CD4-positive, alpha-beta T cell treated with Interleukin-17A for 1 hour (primary cell): ENCODE measurements around the gene NEK7.

Source experiments
- DNase-seq: peaks from one replicate; pipeline ENCODE4 v3.0.0-alpha.2; 2020

NEK7 gene

GRCh38 chr1:198150369-198150768 is 6.4 kb upstream of the NEK7 start:
- no peak for DNase-seq

GRCh38 chr1:198151688-198152087 is 5.1 kb upstream of the NEK7 start:
- no peak for DNase-seq

GRCh38 chr1:198153103-198153502 is 3.7 kb upstream of the NEK7 start:
- no peak for DNase-seq

GRCh38 chr1:198153804-198154203 is 3.0 kb upstream of the NEK7 start:
- no peak for DNase-seq

- DNase-seq: no peak
These were observed 1.5 kb upstream of the NEK7 start for GRCh38 chr1:198155253-198155652.

GRCh38 chr1:198156111-198156744 is 570 bp upstream of the NEK7 start:
- DNase-seq: peak; percentile 85

GRCh38 chr1:198157241-198157846 is 546 bp downstream of the NEK7 start:
- peak; percentile 87 for DNase-seq

- peak; percentile 46 for DNase-seq
These were observed 1.3 kb downstream of the NEK7 start for GRCh38 chr1:198157847-198158725.

- peak; percentile 84 for DNase-seq
These were observed 2.2 kb downstream of the NEK7 start for GRCh38 chr1:198158735-198159589.

GRCh38 chr1:198160222-198160621 is 3.4 kb downstream of the NEK7 start:
- no peak for DNase-seq

- no peak for DNase-seq
These were observed 4.3 kb downstream of the NEK7 start for GRCh38 chr1:198160946-198161614.

- DNase-seq: no peak
These were observed 4.9 kb downstream of the NEK7 start for GRCh38 chr1:198161718-198162090.

GRCh38 chr1:198162091-198162767 is 5.4 kb downstream of the NEK7 start:
- peak; percentile 29 for DNase-seq

GRCh38 chr1:198165927-198166647 is 9.3 kb downstream of the NEK7 start:
- peak; percentile 67 for DNase-seq

- DNase-seq: no peak
These were observed 10.1 kb downstream of the NEK7 start for GRCh38 chr1:198166900-198167299.

GRCh38 chr1:198167436-198167934 is 10.7 kb downstream of the NEK7 start:
- DNase-seq: peak; percentile 74

GRCh38 chr1:198168227-198168626 is 11.4 kb downstream of the NEK7 start:
- DNase-seq: no peak

- no peak for DNase-seq
These were observed 12.9 kb downstream of the NEK7 start for GRCh38 chr1:198169672-198170071.

- DNase-seq: no peak
These were observed 15.1 kb downstream of the NEK7 start for GRCh38 chr1:198171667-198172540.

GRCh38 chr1:198173832-198174231 is 17.0 kb downstream of the NEK7 start:
- DNase-seq: no peak
